Transverse colon (tissue), 4 donors: Measurements from ENCODE around the gene NTN3. TPM values are rescaled to one million over a fixed set of nuclear protein-coding genes. Genes with fewer than 3 reads are reported as not detected.

Experiments
- DNase-seq: peaks from one replicate; pipeline ENCODE4 v3.0.0-alpha.2; 2019
- H3K27ac ChIP-seq, 4 donors: fragments of 200-600 bp; sonication (generic); 2 replicates each; pipeline ENCODE4 v1.5.1; 2016 to 2018; ENCODE audit warnings: inconsistent platforms in 4 of 4
- H3K27me3 ChIP-seq: fragments of 200-600 bp; sonication (generic); 2 replicates; pipeline ENCODE4 v1.5.1; 2017; ENCODE audit warnings: inconsistent platforms
- H3K36me3 ChIP-seq, 4 donors: fragments of 200-600 bp; sonication (generic); 2 replicates each; pipeline ENCODE4 v1.5.1; 2017 to 2019; ENCODE audit warnings: inconsistent platforms in 4 of 4
- H3K4me1 ChIP-seq, 4 donors: fragments of 200-600 bp; sonication (generic); 2 replicates each; pipeline ENCODE4 v1.5.1; 2017 to 2020; ENCODE audit warnings: inconsistent platforms in 4 of 4
- H3K4me3 ChIP-seq, 4 donors: fragments of 200-600 bp; sonication (generic); 1 replicate in 1 of 4; 2 replicates in 3 of 4; pipeline versions ENCODE4 v1.5.1 to v1.6.1; 2017 to 2019; ENCODE audit warnings: inconsistent platforms in 4 of 4
- H3K9me3 ChIP-seq, 2 donors: fragments of 200-600 bp; sonication (generic); 2 replicates each; pipeline ENCODE4 v1.5.1; 2017 to 2019; ENCODE audit warnings: inconsistent platforms in 2 of 2
- CTCF ChIP-seq, 5 experiments: fragments of 200-600 bp in 3 of 5; fragments of 450-650 bp in 2 of 5; sonication (generic) in 3 of 5; IDR thresholded peaks; 1 replicate in 2 of 5; 2 replicates in 3 of 5; pipeline ENCODE4 v1.5.1; 2016 to 2017; ENCODE audit warnings: antibody characterized with exemption in 5 of 5, inconsistent platforms in 3 of 5, mild to moderate bottlenecking in 2 of 5, moderate library complexity in 1 of 5
- EP300 ChIP-seq: sonication (generic); formaldehyde crosslinking; IDR thresholded peaks from one replicate; pipeline ENCODE4 v1.6.1; 2017; ENCODE audit warnings: antibody characterized with exemption, low read depth
- POLR2A ChIP-seq: fragments of 450-650 bp; IDR thresholded peaks from one replicate; pipeline ENCODE4 v1.6.1; 2016; ENCODE audit warnings: antibody characterized with exemption, mild to moderate bottlenecking, moderate library complexity
- POLR2AphosphoS5 ChIP-seq, 3 donors: sonication (generic); formaldehyde crosslinking; IDR thresholded peaks; one replicate each; pipeline ENCODE4 v1.6.1; 2016; ENCODE audit warnings: antibody characterized with exemption in 3 of 3
- WGBS, 2 donors: methylation state at CpG; one replicate each; pipeline ENCODE4 v1.1.5; 2018; ENCODE audit warnings: low coverage in 1 of 2; 5-methylcytosine and 5-hydroxymethylcytosine counted together
- in situ Hi-C, 4 donors: fragments of 200-750 bp; cut with MboI; loops; one replicate each; pipeline versions ENCODE4 v1.15.0 to v1.15.1; 2017; ENCODE audit warnings: low sequenced_read_pairs in 3 of 4, low pct_ligation_motif_present in 1 of 4, low pct_unique_long_range_greater_than_20kb in 1 of 4
- intact Hi-C: fragments of 100-400 bp; cut with DNase I; formaldehyde crosslinking; loops from one replicate; pipeline ENCODE4 v1.15.1; 2023; ENCODE audit warnings: low total_unique reads
- total RNA-seq, 4 donors: library from RNA; depleted of rRNA; stranded (reverse); fragments of >200 nt; gene quantifications; one replicate each; pipeline ENCODE4 v1.1.0, GENCODE V29; 2016

NTN3 gene
- total RNA-seq, 4 donors from 2014 or later = not detected

DNA sequence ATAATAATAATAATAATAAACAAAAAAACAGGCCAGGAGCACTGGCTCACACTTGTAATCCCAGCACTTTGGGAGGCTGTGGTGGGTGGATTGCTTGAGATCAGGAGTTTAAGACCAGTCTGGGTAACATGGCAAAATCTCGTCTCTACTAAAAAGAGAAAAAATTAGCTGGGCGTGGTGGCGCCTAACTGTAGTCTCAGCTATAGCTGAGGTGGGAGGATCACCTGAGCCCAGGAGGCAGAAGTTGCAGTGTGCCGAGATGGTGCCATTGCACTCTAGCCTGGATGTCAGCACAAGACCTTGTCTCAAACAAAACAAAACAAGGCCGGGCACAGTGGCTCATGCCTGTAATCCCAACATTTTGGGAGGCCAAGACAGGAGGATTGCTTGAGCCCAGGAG is 23.9 kb downstream of the NTN3 start:
- DNase-seq = no peak
- Histone ChIP-seq H3K27me3 (no peaks in the 10 kb centered on the region), H3K4me1 (peaks cover 0 to 24% (median 5%) of the 10 kb centered on the region in 4 donors), H3K27ac (no peak overlapping the region), H3K36me3 (no peaks in the 10 kb centered on the region), H3K9me3 (no peaks in the 10 kb centered on the region), H3K4me3 (no peak overlapping the region)
- intact Hi-C loops (loop anchor here (5.0 kb wide), 1 partner anchor 153 kb away; the partner anchor contains the start of gene ABCA3), in situ Hi-C loops (loop anchor here (10.0 to 25.0 kb wide), 4 partner anchors 60 to 333 kb away; partner anchors contain the start of genes ABCA3 (in 2 of the 4), CASKIN1 (in 1 of the 4) and TRAF7 (in 1 of the 4))
- WGBS, 2 donors = 50 to 86% methylated on average over 1 to 5 of the region's 5 CpGs
- TF ChIP-seq EP300 = no peak
- no peak for TF ChIP-seq POLR2AphosphoS5 (IDR thresholded peaks at IDR 0.05)
- TF ChIP-seq POLR2A = no peak
- TF ChIP-seq CTCF (IDR thresholded peaks at IDR 0.05) = no peak

- no peaks in the 10 kb centered on the region for H3K36me3 ChIP-seq
- H3K27ac ChIP-seq = no peak overlapping the region
- TF ChIP-seq POLR2AphosphoS5 (IDR thresholded peaks at IDR 0.05) = no peak
- TF ChIP-seq EP300 = no peak
- no peak for TF ChIP-seq CTCF (IDR thresholded peaks at IDR 0.05)
- no peak for TF ChIP-seq POLR2A
- peaks cover 2 to 29% (median 9%) of the 10 kb centered on the region in 4 donors for H3K4me1 ChIP-seq
- intact Hi-C loops (loop anchor here (5.0 kb wide), 1 partner anchor 154 kb away; the partner anchor contains the start of gene ABCA3), in situ Hi-C loops (loop anchor here (10.0 to 25.0 kb wide), 4 partner anchors 62 to 334 kb away; partner anchors contain the start of genes ABCA3 (in 2 of the 4), CASKIN1 (in 1 of the 4) and TRAF7 (in 1 of the 4))
- H3K4me3 ChIP-seq = no peak overlapping the region
- WGBS, 2 donors = 89 to 96% methylated on average over 7 to 61 of the region's 62 CpGs
- no peaks in the 10 kb centered on the region for H3K9me3 ChIP-seq
- H3K27me3 ChIP-seq = no peaks in the 10 kb centered on the region
- DNase-seq = no peak
Observed at GRCh38 chr16:2496223-2497115, 25.4 kb downstream of the NTN3 start.

GRCh38 chr16:2497116-2497630 is 26.1 kb downstream of the NTN3 start:
- in situ Hi-C loops (loop anchor here (10.0 to 25.0 kb wide), 4 partner anchors 62 to 335 kb away; partner anchors contain the start of genes ABCA3 (in 2 of the 4), CASKIN1 (in 1 of the 4) and TRAF7 (in 1 of the 4)), intact Hi-C loops (loop anchor here (5.0 kb wide), 1 partner anchor 155 kb away; the partner anchor contains the start of gene ABCA3)
- H3K27me3 ChIP-seq = no peaks in the 10 kb centered on the region
- H3K4me3 ChIP-seq = no peak overlapping the region
- no peaks in the 10 kb centered on the region for H3K9me3 ChIP-seq
- 62% methylated on average over 21 of the region's 21 CpGs; no CpG with 5 or more reads in 1 of the 2 donors for WGBS, 2 donors
- DNase-seq = no peak
- no peaks in the 10 kb centered on the region for H3K36me3 ChIP-seq
- H3K4me1 ChIP-seq = peaks cover 6 to 29% (median 11%) of the 10 kb centered on the region in 4 donors
- TF ChIP-seq POLR2AphosphoS5 (IDR thresholded peaks at IDR 0.05) = no peak
- no peak for TF ChIP-seq POLR2A
- H3K27ac ChIP-seq = no peak overlapping the region

GRCh38 chr16:2497695-2498484 is 26.8 kb downstream of the NTN3 start:
- Histone ChIP-seq H3K36me3 (no peaks in the 10 kb centered on the region), H3K4me1 (peaks cover 6 to 29% (median 11%) of the 10 kb centered on the region in 4 donors), H3K4me3 (no peak overlapping the region), H3K9me3 (no peaks in the 10 kb centered on the region), H3K27me3 (no peaks in the 10 kb centered on the region), H3K27ac (no peak overlapping the region)
- DNase-seq = no peak
- in situ Hi-C loops = loop anchor here (10.0 to 25.0 kb wide), 4 partner anchors 63 to 336 kb away; partner anchors contain the start of genes ABCA3 (in 2 of the 4), CASKIN1 (in 1 of the 4) and TRAF7 (in 1 of the 4)
- intact Hi-C loops = loop anchor here (5.0 kb wide), 1 partner anchor 156 kb away; the partner anchor contains the start of gene ABCA3
- 71 to 80% methylated on average over 1 to 26 of the region's 26 CpGs for WGBS, 2 donors
- no peak for TF ChIP-seq EP300
- TF ChIP-seq CTCF (IDR thresholded peaks at IDR 0.05) = no peak
- TF ChIP-seq POLR2AphosphoS5 (IDR thresholded peaks at IDR 0.05) = no peak
